ENCODE measurements around the gene MAGED1. TPM values are rescaled to one million over a fixed set of nuclear protein-coding genes. Genes with fewer than 3 reads are reported as not detected.
A peak's percentile ranks its signal among the peaks of the same experiment; 100 is the strongest.

Gene MAGED1
- total and polyA plus RNA-seq, 2 of the 8 experiments (the other 6 are each of a cell fraction or from before 2014, with no cell fraction given), result 91.0 to 91.1 TPM

GRCh38 chrX:51892921-51893745 lies at the start of gene MAGED1 (continued):
- TF ChIP-seq SP2 (IDR thresholded peaks at IDR 0.05; ENCODE audit: low read length) (no peak), USF2 (IDR thresholded peaks at IDR 0.05; ENCODE audit: low read length) (peak; percentile 19; the same call in 1 of the 2 replicates), RNF2 (IDR thresholded peaks at IDR 0.05; ENCODE audit: borderline replicate concordance, low read depth, low read length, missing control alignments, poor library complexity, severe bottlenecking) (no peak), NRF1 (IDR thresholded peaks at IDR 0.05; ENCODE audit: low read depth, low read length) (peak; percentile 62), TBP (IDR thresholded peaks at IDR 0.05; ENCODE audit: low read depth, low read length) (peak; percentile 88), CBX5 (IDR thresholded peaks at IDR 0.05; ENCODE audit: low read depth, low read length) (no peak), KDM5A (IDR thresholded peaks at IDR 0.05; ENCODE audit: low read length) (no peak), E2F6 (IDR thresholded peaks at IDR 0.05) (0 out of 2 replicates have a peak, but pooled peaks have one; percentile 51), TCF12 (IDR thresholded peaks at IDR 0.05; ENCODE audit: low read depth, low read length) (no peak), TEAD4 (IDR thresholded peaks at IDR 0.05; ENCODE audit: low read depth, low read length) (no peak), SIX5 (IDR thresholded peaks at IDR 0.05; ENCODE audit: low read depth, low read length) (no peak), KDM1A (IDR thresholded peaks at IDR 0.05; ENCODE audit: borderline replicate concordance, low read length) (no peak)

All from H1 (cell line).